ENCODE results near the gene UNC13B.

Gene UNC13B

DNA sequence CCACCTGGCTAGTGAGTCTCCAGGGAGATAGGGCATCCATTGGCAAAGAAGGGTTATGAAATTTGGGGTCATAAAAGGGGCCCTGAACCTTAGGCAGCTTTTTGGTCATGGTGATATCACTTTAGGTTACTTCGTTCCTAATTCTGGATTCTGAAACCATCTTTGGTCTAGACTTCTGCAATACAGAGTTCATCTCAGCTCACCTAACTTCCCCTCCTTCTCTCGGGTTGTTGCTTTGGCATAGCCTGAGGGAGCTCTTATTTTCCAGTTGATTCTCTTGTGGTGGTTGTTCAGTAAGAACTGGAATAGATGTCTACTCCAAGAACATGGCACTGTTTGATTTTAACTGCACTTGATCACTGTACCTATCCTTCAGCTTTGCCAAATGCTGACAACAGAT lies 179.2 kb downstream of the UNC13B start:
- Histone ChIP-seq H3K4me3 (ENCODE audit: severe bottlenecking) (no peak overlapping the region), H3K36me3 (ENCODE audit: low read depth) (no peaks in the 10 kb centered on the region), H3K4me1 (ENCODE audit: insufficient read depth, poor library complexity, severe bottlenecking) (no peaks in the 10 kb centered on the region), H3K9me3 (ENCODE audit: severe bottlenecking) (no peaks in the 10 kb centered on the region), H3K27me3 (ENCODE audit: insufficient read depth, poor library complexity, severe bottlenecking) (no peaks in the 10 kb centered on the region), H3K27ac (ENCODE audit: poor library complexity, severe bottlenecking) (no peak overlapping the region)
- TF ChIP-seq, protein P1, sequence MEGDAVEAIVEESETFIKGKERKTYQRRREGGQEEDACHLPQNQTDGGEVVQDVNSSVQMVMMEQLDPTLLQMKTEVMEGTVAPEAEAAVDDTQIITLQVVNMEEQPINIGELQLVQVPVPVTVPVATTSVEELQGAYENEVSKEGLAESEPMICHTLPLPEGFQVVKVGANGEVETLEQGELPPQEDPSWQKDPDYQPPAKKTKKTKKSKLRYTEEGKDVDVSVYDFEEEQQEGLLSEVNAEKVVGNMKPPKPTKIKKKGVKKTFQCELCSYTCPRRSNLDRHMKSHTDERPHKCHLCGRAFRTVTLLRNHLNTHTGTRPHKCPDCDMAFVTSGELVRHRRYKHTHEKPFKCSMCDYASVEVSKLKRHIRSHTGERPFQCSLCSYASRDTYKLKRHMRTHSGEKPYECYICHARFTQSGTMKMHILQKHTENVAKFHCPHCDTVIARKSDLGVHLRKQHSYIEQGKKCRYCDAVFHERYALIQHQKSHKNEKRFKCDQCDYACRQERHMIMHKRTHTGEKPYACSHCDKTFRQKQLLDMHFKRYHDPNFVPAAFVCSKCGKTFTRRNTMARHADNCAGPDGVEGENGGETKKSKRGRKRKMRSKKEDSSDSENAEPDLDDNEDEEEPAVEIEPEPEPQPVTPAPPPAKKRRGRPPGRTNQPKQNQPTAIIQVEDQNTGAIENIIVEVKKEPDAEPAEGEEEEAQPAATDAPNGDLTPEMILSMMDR (IDR thresholded peaks at IDR 0.05; ENCODE audit: poor library complexity, severe bottlenecking), result no peak
- DNase-seq (ENCODE audit: low spot score), result no peak
- no peak for ATAC-seq (ENCODE audit: low read depth)

DNA sequence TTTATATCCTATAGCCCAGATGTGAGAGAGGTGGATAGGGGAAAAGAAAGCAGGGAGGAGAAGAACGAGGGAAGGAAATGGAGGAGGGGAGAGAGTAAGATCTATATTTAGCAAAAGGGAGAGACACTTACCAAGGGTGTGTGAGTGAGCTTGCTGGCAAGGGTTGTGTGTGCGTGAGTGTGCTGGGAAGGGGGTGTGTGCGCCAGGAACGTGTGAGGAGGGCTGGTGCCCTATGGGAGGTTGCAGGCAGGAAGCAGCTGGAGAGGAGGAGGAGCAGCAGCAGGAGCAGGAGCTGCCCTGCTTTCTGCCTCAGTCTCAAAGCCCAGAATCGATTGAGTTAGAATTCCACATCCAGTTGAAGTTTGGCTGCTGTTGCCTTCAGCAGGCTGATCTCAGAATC lies 179.8 kb downstream of the UNC13B start:
- Histone ChIP-seq H3K4me1 (ENCODE audit: insufficient read depth, poor library complexity, severe bottlenecking) (no peaks in the 10 kb centered on the region), H3K4me3 (ENCODE audit: severe bottlenecking) (no peak overlapping the region), H3K27ac (ENCODE audit: poor library complexity, severe bottlenecking) (no peak overlapping the region), H3K27me3 (ENCODE audit: insufficient read depth, poor library complexity, severe bottlenecking) (no peaks in the 10 kb centered on the region), H3K36me3 (ENCODE audit: low read depth) (no peaks in the 10 kb centered on the region), H3K9me3 (ENCODE audit: severe bottlenecking) (no peaks in the 10 kb centered on the region)
- ATAC-seq (ENCODE audit: low read depth) (no peak), DNase-seq (ENCODE audit: low spot score) (no peak)
- TF ChIP-seq, protein P1 (IDR thresholded peaks at IDR 0.05; ENCODE audit: poor library complexity, severe bottlenecking), result no peak

- TF ChIP-seq, protein P1 (IDR thresholded peaks at IDR 0.05; ENCODE audit: poor library complexity, severe bottlenecking), result no peak
- Histone ChIP-seq H3K27me3 (ENCODE audit: insufficient read depth, poor library complexity, severe bottlenecking) (no peaks in the 10 kb centered on the region), H3K4me1 (ENCODE audit: insufficient read depth, poor library complexity, severe bottlenecking) (no peaks in the 10 kb centered on the region), H3K9me3 (ENCODE audit: severe bottlenecking) (no peaks in the 10 kb centered on the region), H3K36me3 (ENCODE audit: low read depth) (no peaks in the 10 kb centered on the region), H3K4me3 (ENCODE audit: severe bottlenecking) (no peak overlapping the region), H3K27ac (ENCODE audit: poor library complexity, severe bottlenecking) (no peak overlapping the region)
- ATAC-seq (ENCODE audit: low read depth) (no peak), DNase-seq (ENCODE audit: low spot score) (no peak)
These were observed 180.6 kb downstream of the UNC13B start for GRCh38 chr9:35342221-35342958.

- Histone ChIP-seq H3K36me3 (ENCODE audit: low read depth) (no peaks in the 10 kb centered on the region), H3K9me3 (ENCODE audit: severe bottlenecking) (no peaks in the 10 kb centered on the region), H3K27ac (ENCODE audit: poor library complexity, severe bottlenecking) (no peak overlapping the region), H3K4me1 (ENCODE audit: insufficient read depth, poor library complexity, severe bottlenecking) (no peaks in the 10 kb centered on the region), H3K4me3 (ENCODE audit: severe bottlenecking) (no peak overlapping the region), H3K27me3 (ENCODE audit: insufficient read depth, poor library complexity, severe bottlenecking) (no peaks in the 10 kb centered on the region)
- DNase-seq (ENCODE audit: low spot score), result no peak
- TF ChIP-seq, protein P1 (IDR thresholded peaks at IDR 0.05; ENCODE audit: poor library complexity, severe bottlenecking), result no peak
- ATAC-seq (ENCODE audit: low read depth), result no peak
These were observed 186.3 kb downstream of the UNC13B start for GRCh38 chr9:35348109-35348508.

DNA sequence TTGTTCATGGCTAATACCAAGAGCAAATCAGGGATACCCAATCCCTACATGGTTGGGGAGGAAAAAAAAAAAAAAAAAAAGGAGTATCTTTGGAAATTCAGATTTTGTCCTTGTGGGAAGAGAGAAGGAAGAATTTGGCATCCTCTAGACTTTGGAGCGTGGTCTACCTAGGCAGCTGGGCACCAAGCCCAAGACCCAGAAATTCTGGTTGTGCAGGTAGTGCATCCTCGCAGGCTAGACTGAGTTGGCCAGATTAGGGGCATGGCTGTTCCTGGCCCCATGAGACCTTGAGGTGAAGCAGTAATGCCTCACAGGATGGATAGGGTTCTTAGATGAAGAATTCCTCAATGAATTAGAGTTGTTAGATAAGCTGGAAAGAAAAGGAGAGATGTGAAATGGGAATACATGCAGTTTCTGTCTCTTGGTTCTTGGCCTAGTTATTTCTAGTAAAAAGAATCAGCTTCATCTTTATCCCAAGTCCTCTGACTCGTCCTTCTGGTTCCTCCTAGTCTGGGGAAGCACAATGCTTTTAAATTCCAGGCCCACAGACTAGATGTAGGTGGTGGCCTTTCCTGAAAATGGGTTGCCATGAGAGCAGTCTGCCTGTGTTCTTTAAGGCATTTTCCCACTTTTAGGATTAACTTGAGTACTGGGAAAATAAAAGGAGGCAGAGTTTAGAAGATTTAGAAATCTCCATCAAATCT lies 187.6 kb downstream of the UNC13B start:
- no peaks in the 10 kb centered on the region for H3K27me3 ChIP-seq (ENCODE audit: insufficient read depth, poor library complexity, severe bottlenecking)
- no peaks in the 10 kb centered on the region for H3K36me3 ChIP-seq (ENCODE audit: low read depth)
- no peak overlapping the region for H3K4me3 ChIP-seq (ENCODE audit: severe bottlenecking)
- ATAC-seq (ENCODE audit: low read depth) (no peak), DNase-seq (ENCODE audit: low spot score) (no peak)
- no peak overlapping the region for H3K27ac ChIP-seq (ENCODE audit: poor library complexity, severe bottlenecking)
- TF ChIP-seq, protein P1 (IDR thresholded peaks at IDR 0.05; ENCODE audit: poor library complexity, severe bottlenecking), result no peak
- H3K9me3 ChIP-seq (ENCODE audit: severe bottlenecking), result no peaks in the 10 kb centered on the region
- H3K4me1 ChIP-seq (ENCODE audit: insufficient read depth, poor library complexity, severe bottlenecking), result no peaks in the 10 kb centered on the region
